HEK293 (cell line): Measurements from ENCODE around the gene NDUFA3.

Source experiments
- SALL2 ChIP-seq: fragments of 450-650 bp; formaldehyde crosslinking; IDR thresholded peaks from 2 replicates; pipeline ENCODE4 v1.5.0; 2017; ENCODE audit warnings: missing biosample characterization, mild to moderate bottlenecking, missing genetic modification characterization, borderline replicate concordance
- YY1 ChIP-seq: fragments of 450-650 bp; formaldehyde crosslinking; IDR thresholded peaks from 2 replicates; pipeline ENCODE4 v1.5.1; 2018; ENCODE audit warnings: missing biosample characterization, missing genetic modification characterization
- ZNF146 ChIP-seq: fragments of 450-650 bp; formaldehyde crosslinking; IDR thresholded peaks from 2 replicates; pipeline ENCODE4 v1.5.1; 2016; ENCODE audit warnings: missing biosample characterization, missing genetic modification characterization
- ZNF677 ChIP-seq: fragments of 450-650 bp; IDR thresholded peaks from 2 replicates; pipeline ENCODE4 v1.5.0; 2018; ENCODE audit warnings: missing biosample characterization, mild to moderate bottlenecking, missing genetic modification characterization, moderate library complexity
- TF ChIP-seq, protein P1 (sequence below): fragments of 450-650 bp; formaldehyde crosslinking; IDR thresholded peaks from 2 replicates; pipeline ENCODE4 v1.5.1; 2017; ENCODE audit warnings: missing biosample characterization, missing genetic modification characterization
- TF ChIP-seq, protein P2 (sequence below): fragments of 450-650 bp; formaldehyde crosslinking; IDR thresholded peaks from 2 replicates; pipeline ENCODE4 v1.5.1; 2017; ENCODE audit warnings: missing biosample characterization, missing genetic modification characterization

DNA sequence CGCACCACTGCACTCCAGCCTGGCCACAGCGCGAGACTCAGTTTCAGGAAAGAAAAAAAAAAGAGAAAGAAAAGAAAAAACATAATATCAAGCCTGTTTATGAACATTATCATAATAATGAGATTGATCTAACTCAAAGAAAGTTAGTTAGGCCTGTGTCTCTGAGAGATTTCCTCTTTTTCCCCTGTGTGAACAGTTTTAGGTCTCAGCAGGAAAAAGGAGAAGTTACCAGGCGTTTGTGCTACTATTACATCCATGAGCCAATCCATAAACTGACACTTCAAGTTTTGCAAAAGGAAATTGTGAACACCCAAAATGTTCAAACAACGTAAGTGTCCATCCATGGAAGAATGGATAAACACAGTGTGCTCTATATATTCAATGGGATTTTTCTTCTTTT lies 25.3 kb upstream of the NDUFA3 start:
- TF ChIP-seq ZNF146 (no peak), SALL2 (tag by site-specific recombination) (no peak), YY1 (no peak), ZNF677 (no peak)
- TF ChIP-seq, protein P1, sequence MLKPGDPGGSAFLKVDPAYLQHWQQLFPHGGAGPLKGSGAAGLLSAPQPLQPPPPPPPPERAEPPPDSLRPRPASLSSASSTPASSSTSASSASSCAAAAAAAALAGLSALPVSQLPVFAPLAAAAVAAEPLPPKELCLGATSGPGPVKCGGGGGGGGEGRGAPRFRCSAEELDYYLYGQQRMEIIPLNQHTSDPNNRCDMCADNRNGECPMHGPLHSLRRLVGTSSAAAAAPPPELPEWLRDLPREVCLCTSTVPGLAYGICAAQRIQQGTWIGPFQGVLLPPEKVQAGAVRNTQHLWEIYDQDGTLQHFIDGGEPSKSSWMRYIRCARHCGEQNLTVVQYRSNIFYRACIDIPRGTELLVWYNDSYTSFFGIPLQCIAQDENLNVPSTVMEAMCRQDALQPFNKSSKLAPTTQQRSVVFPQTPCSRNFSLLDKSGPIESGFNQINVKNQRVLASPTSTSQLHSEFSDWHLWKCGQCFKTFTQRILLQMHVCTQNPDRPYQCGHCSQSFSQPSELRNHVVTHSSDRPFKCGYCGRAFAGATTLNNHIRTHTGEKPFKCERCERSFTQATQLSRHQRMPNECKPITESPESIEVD (tag by site-specific recombination): no peak
- TF ChIP-seq, protein P2, sequence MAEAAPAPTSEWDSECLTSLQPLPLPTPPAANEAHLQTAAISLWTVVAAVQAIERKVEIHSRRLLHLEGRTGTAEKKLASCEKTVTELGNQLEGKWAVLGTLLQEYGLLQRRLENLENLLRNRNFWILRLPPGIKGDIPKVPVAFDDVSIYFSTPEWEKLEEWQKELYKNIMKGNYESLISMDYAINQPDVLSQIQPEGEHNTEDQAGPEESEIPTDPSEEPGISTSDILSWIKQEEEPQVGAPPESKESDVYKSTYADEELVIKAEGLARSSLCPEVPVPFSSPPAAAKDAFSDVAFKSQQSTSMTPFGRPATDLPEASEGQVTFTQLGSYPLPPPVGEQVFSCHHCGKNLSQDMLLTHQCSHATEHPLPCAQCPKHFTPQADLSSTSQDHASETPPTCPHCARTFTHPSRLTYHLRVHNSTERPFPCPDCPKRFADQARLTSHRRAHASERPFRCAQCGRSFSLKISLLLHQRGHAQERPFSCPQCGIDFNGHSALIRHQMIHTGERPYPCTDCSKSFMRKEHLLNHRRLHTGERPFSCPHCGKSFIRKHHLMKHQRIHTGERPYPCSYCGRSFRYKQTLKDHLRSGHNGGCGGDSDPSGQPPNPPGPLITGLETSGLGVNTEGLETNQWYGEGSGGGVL: no peak
